Middle frontal gyrus (tissue), 1 donor: ENCODE data around the gene ZNF555.
"Not testable (repeated sequence)": the region's sequence is repeated elsewhere in the genome, so short reads cannot be mapped to it uniquely, and the experiment has no call there.

Experiments used
- DNase-seq: peaks from one replicate; pipeline ENCODE4 v3.0.0-alpha.2; 2015; ENCODE audit warnings: low spot score; ENCODE audit errors: extremely low spot score

The ZNF555 gene

DNA sequence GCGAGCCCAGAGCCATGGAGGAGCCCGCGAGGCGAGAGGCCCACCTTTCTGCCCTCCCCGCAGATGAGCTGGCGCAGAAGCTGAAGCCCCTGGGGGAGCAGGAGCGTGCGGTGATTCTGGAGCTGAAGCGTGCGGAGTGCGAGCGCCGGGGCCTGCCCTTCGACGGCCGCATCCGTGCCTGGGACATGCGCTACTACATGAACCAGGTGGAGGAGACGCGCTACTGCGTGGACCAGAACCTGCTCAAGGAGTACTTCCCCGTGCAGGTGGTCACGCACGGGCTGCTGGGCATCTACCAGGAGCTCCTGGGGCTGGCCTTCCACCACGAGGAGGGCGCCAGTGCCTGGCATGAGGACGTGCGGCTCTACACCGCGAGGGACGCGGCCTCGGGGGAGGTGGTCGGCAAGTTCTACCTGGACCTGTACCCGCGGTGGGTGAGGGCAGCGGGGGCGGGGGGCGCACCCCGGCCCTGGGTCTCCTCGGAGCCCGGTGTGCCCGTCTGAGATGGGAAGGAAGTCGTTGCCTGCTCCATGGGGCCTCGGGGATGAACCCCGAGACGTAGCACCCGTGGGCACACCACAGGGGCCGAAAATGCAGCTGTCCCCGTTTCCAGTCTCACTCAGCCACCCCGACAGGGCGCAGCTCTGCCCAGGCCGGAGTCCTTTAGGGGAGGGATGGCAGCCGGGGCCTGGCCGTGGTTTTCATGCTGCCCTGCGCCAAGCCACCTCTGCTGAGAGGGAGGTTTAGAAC is 33.7 kb upstream of the ZNF555 start:
- no peak for DNase-seq

DNA sequence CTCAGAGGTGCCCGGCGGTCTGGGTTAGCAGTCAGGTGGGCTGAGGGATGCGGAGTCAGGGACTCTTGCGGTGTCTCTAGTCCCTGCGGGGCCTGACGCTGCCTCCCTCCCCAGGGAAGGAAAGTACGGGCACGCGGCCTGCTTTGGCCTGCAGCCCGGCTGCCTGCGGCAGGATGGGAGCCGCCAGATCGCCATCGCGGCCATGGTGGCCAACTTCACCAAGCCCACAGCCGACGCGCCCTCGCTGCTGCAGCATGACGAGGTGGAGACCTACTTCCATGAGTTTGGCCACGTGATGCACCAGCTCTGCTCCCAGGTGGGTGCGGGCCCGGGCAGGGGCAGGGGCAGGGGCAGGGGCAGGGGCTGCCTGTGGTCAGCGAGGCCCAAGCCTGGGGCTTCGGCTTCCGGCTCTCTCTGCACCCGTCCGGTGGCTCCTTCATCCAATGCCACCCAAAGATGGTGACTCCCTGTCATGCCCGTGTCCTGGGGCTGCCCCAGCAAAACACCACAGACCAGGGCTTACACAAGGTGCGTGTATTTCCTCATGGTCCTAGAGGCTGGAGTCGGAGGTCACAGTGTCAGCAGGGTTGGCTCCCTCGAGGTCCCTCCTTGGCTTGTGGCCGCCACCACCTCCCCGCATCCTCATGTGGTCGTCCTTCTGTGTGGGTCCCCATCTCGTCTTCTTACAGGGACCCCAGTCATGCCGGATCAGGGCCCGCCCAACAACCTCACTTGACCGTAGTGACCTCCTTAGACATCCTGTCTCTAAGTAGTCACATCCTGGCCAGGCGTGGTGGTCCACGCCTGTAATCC is 32.9 kb upstream of the ZNF555 start:
- no peak for DNase-seq

DNA sequence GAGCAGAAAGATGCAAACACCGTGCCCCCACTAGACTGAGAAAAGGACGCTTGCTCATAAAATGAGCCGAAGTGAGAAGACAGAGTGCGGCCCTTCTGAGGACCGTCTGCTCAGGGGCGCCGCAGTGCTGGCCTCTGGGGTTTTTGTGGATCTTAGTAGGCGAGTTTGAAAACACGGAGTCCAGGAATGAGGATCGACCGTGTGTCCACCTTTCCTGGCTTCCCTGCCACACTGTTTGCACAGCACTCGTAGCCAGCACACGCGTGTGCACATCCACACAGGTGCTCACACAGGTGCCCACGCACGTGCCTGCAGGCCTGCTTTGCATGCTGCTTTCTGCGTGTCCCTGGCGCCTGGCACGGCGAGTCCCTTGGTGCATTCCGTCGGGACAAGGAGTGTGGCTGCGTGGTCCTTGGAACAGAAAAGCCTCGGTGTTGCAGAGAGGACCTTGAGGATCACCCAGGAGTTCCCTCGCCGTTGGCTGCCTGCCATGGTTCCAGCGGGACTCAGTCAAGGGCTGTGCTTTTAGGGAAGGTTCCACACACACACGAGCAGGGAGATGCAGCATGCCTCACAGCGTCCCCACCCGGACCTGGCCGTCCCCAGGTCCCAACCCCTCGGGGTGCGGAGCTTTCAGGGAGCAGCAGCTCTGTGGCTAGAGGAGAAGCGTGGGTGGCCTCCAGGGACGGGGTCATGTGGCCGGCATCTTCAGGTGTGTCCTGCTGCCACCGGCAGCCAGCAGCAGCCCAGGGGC is 31.7 kb upstream of the ZNF555 start:
- DNase-seq, result no peak

DNA sequence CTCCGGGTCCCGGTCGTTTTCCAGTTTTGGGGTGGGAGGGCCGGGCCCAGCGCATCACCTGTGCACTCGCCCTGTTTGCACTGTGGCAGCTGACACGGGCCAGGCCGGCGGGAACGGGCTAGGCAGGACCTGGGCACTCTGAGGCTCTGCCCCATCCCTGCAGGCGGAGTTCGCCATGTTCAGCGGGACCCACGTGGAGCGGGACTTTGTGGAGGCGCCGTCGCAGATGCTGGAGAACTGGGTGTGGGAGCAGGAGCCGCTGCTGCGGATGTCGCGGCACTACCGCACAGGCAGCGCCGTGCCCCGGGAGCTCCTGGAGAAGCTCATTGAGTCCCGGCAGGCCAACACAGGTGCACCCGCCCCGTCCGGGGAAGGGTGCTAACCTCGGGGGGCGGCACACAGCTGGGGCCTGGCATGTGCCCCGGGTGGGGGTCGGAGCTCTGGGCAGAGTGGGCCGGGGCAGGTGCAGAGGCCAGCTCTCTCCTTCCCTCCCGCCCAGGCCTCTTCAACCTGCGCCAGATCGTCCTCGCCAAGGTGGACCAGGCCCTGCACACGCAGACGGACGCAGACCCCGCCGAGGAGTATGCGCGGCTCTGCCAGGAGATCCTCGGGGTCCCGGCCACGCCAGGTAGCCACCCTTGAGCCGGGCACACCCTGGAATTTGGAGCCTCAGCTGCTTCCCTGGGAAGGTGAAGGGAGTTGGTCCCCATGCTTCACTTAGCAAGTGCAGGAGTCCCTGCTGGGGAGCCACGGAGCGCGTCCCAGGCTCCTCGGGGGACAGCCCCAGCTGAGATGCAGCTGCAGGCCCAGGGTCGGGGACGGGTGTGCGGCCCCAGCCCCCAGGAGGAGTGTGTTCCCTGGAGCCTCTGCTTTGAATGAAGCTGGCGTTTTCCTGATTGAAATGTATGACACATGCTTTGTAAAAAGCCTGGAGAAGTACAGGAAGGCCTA is 30.9 kb upstream of the ZNF555 start:
- no peak for DNase-seq

GRCh38 chr19:2811221-2811722 is 30.0 kb upstream of the ZNF555 start:
- DNase-seq, result no peak

- no peak for DNase-seq
Observed at GRCh38 chr19:2811735-2812413, 29.4 kb upstream of the ZNF555 start.

DNA sequence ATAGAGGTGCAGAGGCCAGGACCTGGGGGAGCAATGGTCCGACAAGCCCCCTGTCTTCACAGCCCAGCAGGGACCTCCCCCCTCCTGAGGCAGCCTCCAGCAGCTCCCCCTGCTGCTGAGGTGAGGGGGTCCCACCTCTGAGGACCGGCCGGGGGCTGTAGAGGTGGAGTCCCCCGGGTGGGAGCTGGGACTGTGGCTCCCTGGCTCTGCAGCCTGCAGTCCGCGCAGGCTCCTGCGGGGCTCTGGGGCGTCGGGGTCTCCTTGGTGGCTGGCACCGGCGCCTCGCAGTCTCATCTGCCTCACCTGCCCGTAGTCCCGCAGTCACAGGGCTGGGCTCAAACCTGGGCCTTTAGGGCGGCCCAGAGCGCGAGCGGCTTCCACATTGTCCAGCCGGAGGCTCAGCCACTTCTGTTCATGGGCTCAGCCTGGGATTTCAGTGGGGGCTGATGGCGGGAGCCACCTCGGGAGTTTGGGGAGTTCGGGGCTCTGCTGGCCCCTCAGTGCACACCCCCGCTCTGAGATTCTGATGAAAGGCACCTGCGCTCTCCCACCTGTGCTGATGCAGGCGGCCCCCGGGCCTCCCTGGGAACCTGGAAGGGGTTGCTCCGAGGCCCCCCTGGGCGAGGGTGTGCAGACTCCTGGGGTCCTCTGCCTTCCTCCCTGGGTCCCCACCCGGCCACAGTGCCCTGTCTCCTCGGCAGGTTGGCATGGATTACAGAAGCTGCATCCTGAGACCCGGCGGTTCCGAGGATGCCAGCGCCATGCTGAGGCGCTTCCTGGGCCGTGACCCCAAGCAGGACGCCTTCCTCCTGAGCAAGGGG is 28.7 kb upstream of the ZNF555 start:
- DNase-seq, result no peak

GRCh38 chr19:2813235-2814160 is 27.8 kb upstream of the ZNF555 start:
- no peak for DNase-seq

- DNase-seq, result no peak
Observed at GRCh38 chr19:2814426-2814825, 26.8 kb upstream of the ZNF555 start.

- no peak for DNase-seq
Observed at GRCh38 chr19:2815191-2815614, 26.1 kb upstream of the ZNF555 start.

DNA sequence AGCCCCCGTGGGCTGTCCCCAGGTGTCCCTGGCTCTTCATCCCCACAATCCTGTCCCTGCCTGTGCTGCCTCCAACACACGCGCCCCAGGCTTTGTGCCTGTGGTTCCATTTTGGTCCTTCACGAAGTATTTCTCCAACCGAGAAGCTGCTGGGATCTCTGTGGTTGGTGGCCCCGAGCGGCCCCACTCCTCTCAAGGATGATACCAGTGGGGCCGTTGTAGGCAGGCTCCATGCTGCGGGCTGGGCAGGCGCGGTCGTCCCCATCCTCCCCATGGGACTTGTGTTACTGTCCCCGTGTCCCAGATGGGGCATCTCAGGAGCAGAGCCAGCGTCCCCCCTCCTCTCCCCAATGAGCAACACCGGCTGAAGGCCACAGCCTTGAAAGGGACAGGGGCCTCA is 25.4 kb upstream of the ZNF555 start:
- no peak for DNase-seq

- DNase-seq, result no peak
Observed at GRCh38 chr19:2816641-2817040, 24.6 kb upstream of the ZNF555 start.

GRCh38 chr19:2817237-2817829 is 23.9 kb upstream of the ZNF555 start:
- not testable (repeated sequence) for DNase-seq

- DNase-seq, result peak; percentile 91
Observed at GRCh38 chr19:2819540-2820111, 21.6 kb upstream of the ZNF555 start, which contains the start of gene ZNF554. ZNF554 (plus strand) TSS chr19:2819868; CDS start chr19:2820072, 204 bp downstream.

DNA sequence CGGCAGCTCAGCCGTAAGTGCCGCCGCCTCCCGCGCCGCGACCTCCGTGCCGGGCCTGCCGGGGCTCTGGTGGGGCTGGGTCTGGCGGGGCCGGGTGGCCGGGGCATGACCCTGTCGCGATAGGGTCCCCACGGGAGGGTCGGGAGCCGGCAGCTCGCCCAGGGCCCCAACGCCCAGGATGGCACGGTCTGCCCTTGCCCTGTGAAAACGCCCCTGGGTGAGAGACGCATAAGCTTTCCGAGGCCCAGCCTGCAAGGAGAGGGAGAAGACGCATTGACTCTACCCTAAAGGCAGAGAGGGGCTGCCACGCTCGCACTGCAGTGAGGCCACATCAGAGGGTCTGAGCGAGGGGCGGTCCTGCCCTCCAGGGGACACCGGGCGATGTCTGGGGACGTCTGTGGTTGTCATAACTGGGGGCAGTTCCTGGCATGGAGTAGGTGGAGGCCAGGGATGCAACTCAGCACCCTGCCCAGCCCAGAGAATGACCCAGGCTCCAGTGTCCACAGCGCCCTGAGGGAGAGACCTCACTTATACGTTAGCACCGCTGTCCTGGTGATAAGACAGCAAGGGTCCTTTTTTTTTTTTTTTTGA is 21.1 kb upstream of the ZNF555 start:
- DNase-seq, result no peak

- no peak for DNase-seq
Observed at GRCh38 chr19:2822846-2823245, 18.4 kb upstream of the ZNF555 start.

DNA sequence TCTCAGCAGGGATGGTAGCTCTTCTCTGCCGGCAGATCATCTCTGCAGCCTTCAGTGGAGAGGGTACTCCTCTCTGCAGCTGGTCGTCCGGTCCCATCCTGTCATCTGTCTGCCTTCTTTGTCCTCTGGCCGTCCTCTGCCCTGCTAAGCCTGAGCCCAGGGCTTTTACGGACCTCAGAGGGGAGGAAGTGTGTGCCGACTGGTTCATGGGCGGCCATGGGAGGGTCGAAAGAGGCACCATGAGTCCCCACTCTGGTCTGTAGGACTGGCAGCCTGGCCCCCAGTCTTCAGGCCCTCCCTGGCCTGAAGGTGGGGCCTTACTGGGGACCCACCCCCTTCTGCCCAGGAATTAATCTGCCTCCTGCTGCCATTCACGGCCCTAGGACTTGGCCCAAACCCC is 17.6 kb upstream of the ZNF555 start:
- no peak for DNase-seq
